Ecto neural progenitor cell (in vitro differentiated cells): ENCODE data around the gene CREM.
A peak's percentile ranks its signal among the peaks of the same experiment; 100 is the strongest.
"Not testable (repeated sequence)": the region's sequence is repeated elsewhere in the genome, so short reads cannot be mapped to it uniquely, and the experiment has no call there.

ENCODE experiments used
- DNase-seq: peaks from one replicate; pipeline ENCODE4 v3.0.0-alpha.2; 2018; ENCODE audit warnings: low spot score

CREM gene

GRCh38 chr10:35194471-35194870 lies 67.8 kb downstream of the CREM start:
- no peak for DNase-seq

DNA sequence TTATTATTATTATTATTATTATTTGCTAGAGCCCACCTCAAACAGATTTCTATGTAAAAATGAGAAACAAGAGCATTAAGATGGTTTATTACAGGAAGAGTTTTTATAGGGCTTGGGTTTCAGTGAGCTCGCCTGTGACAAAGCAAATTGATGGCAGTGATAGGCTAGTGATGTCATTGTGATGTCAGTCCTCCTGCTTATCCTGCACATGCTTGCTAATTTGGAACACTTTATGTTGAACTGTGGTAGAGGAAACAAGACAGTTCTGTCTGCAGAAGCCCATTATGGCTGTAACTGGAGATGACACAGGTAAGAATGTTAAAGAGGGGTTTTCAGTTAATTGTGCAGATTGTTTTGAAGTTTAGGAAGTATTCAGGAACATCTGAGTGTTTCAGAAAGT lies 68.3 kb downstream of the CREM start:
- DNase-seq: no peak

- peak; percentile 58 for DNase-seq
Measured at GRCh38 chr10:35195361-35196306, 69.0 kb downstream of the CREM start.

DNA sequence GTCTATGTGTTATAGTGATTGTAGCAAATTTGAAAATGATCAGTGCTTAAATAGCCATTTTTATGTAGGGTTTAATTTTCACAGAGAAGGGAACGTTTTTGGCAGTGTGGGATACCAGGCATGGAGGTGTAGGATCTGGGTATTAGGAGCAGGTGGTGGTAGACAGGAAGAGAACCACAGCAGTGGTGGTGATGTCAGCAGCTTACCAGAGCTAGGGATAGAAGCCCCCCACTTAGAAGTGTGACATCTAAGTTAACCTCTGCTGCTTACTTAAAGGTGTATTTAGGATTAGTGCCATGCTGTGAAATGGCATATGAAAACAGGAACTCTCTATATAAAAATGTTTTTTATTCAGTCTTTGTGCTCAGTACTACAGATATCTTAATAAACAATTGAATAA lies 73.8 kb downstream of the CREM start:
- DNase-seq: no peak

- DNase-seq: no peak
Measured at GRCh38 chr10:35201234-35201633, 74.6 kb downstream of the CREM start.

DNA sequence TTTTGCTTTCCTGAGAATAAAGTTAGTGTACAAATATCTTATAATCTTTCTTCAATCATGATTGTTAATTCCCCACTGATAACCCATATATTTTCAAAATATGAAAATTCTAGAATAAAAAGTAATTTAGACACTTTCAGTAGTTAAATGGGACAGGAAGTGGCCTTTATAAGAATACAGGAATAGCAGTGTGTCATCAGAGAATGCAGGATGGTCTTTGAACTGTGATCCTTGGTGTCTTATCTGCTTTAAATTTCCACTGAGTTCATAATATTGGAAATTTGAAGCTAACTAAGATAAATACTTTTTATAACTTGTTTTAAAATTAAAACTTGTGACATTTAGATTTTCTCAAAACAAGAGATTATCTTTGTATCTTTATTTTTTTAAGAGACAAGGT lies 75.4 kb downstream of the CREM start:
- DNase-seq: no peak

GRCh38 chr10:35203745-35204144 lies 77.1 kb downstream of the CREM start:
- no peak for DNase-seq

- no peak for DNase-seq
Measured at GRCh38 chr10:35204650-35205319, 78.1 kb downstream of the CREM start.

GRCh38 chr10:35206274-35206673 lies 79.6 kb downstream of the CREM start:
- no peak for DNase-seq

DNA sequence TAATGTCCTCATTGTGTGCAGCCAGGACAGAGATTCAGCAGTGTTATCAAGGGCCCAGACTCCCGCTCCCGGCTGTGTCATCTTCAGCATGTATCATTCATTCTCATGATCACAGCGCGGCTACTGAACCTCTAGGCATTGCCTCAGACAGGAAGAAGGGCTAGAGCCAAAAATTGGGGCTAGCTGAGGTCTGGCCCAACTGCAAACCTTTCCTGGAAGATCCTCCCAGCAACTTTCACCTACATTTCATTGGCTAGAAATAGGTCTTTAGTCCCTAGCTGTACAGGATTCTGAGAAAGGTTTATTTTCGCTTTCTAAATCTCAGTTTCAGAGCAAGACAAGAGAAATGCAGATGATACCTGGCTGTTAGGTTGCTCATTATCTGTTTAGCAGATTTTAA lies 81.9 kb downstream of the CREM start:
- DNase-seq: no peak

GRCh38 chr10:35208949-35209613 lies 82.4 kb downstream of the CREM start:
- no peak for DNase-seq

- DNase-seq: no peak
Measured at GRCh38 chr10:35210961-35211360, 84.3 kb downstream of the CREM start.

GRCh38 chr10:35211390-35211789 lies 84.7 kb downstream of the CREM start:
- no peak for DNase-seq

DNA sequence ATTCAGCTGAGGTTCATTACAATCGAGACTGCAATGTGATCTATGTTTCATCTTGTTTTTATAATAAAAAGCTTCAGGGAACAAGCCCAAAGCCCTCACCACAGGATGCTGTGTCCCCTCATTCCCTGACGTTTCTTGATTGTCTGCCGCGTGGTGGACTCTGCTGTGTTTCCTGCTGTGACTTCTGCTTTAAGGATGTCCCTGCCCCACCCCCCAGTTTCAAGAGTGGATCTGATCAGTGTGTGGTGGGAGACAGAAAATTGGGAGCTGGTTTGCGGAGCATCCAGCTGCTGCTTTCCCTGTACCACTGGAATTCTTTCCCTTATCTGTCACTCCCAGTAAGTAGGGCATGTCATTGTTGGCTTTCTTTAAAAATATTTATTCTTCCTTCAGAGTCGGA lies 86.2 kb downstream of the CREM start:
- DNase-seq: no peak

DNA sequence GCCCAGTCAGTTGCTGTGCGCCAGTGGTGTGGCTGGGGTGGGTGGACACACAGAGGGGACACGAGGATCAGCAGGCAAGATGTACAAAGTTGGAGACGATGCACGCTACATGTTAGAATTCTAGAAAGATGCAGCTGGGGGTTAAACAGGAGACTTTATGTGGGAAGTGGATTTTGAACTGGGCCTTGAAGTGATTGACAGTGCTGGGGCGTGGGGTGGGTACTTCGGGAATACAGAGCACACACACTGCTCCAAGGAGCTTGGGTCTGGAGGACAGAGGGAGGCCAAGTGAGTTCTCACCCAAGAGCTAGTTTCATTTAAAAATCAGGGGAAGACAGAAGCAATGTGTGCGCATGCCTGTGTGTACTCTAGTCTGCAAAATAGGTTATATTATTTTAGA lies 87.1 kb downstream of the CREM start:
- no peak for DNase-seq

DNA sequence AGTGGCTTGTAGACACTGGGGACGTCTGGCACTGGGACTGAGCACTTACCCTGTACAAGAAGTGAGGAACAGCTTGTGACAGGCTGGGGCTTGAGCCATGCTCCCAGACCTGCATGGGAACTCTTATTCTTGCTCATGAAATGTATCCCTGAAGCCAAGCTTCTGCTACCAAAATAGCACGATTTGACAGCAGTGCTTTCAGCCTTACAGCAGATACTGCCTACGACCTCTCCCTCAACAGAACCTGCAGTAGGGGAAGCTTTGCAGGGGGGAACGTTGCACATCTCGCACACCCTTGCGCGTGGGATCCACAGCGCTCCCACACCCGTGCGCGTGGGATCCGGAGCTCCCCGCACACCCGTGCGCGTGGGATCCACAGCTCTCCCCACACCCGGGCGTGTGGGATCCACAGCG lies 88.0 kb downstream of the CREM start:
- DNase-seq: no peak

- no peak for DNase-seq
Measured at GRCh38 chr10:35215107-35215506, 88.5 kb downstream of the CREM start.

- no peak for DNase-seq
Measured at GRCh38 chr10:35216303-35216905, 89.8 kb downstream of the CREM start.

DNA sequence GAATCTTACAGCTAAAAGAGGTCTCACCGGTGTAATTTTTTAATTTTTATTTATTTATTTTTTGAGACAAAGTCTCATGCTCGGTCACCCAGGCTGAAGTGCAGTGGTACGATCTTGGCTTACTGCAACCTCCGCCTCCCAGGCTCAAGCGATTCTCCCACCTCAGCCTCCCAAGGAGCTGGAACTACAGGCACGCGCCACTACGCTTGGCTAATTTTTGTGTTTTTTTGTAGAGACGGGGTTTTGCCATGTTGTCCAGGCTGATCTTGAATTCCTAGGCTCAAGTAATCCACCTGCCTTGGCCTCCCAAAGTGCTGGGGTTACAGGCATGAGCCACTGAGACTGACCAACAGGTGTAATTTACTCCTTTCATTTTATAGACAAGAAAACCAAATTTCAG lies 90.3 kb downstream of the CREM start:
- DNase-seq: not testable (repeated sequence)

DNA sequence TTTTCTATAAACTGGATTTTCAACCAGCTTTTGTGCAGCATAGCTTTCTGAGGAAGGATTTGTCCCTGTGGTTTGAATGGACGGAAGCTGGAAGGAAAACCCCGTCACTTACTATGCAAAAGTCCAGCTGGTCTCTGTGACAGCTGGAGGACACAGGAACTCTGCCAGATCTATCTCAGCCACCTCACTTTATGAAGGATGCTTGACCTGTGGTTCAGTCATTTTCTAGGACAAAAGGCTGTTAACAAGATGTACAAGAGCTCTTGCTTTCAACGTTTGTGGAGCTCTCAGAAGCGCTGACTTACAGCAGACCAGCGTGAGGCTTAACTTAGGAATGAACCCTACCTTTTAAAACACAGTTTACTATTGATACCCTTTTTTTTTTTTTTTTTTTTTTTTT lies 90.8 kb downstream of the CREM start:
- DNase-seq: no peak

DNA sequence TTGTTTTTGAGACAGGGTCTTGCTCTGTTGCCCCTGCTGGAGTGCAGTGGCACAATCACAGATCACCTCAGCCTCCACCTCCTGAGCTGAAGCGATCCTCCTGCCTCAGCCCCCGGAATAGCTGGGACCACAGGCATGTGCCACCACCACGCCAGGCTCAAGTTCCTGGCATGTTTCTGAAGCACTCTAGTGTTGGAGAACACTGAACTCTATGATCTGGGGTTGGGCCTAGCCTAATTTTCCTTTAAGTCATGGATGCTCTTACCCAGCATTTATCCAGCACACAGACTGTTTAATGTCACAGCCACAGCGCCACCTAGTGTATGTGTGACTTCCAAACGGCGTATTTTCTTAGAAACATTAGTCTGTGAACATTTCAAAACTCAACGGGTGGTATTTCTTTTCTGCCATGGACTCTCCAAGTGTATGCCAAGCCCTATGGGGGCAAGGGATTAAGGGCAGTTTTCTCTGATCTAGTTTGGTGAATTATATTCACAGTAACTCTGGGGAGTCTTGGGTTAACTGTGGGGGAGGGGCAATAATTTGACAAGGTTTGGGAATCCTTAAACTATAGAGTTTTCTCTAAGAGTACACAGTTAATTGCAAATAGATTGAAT lies 91.8 kb downstream of the CREM start:
- DNase-seq: peak; percentile 79

GRCh38 chr10:35219292-35219691 lies 92.6 kb downstream of the CREM start:
- DNase-seq: no peak
